Stimulated activated CD4-positive, alpha-beta T cell treated with anti-CD3 and anti-CD28 coated beads, Interleukin-15, amount 100 ng/mL, for 1 hour (primary cell): ENCODE data around the gene VAV1.
"Not testable (repeated sequence)": the region's sequence is repeated elsewhere in the genome, so short reads cannot be mapped to it uniquely, and the experiment has no call there.

Experiments
- DNase-seq, 2 donors: peaks; one replicate each; pipeline ENCODE4 v3.0.0-alpha.2; 2020; ENCODE audit warnings: low read depth in 1 of 2, low spot score in 1 of 2

Gene VAV1

DNA sequence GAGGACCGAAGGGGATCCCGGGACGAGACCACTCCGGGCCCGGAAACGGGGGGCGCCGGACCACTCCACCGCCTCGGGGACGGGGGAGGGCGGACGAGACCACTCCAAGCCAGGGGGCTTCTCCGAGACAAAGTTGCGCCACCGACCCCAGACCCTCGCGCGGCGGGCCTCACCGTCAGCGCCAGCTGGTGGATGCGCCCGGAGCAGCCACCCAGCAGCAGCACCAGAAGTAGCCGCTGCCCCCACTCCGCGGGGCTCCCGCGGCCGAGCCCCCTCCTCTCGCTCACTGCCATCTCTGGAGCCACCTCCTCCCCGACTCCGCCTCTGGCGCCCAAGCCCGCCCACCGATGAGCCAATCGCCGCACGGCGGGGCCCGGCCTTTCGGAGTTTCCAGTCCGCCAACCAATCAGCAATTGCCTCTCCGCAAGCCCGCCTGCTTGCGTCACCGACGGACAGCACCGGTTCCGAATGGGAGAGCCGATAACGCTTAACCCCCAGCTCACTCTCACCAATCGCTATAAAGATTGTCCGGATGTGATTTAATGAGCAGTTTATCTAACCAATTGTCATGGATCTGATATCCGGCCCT, 35.1 kb upstream of the VAV1 start, which contains the start of gene GPR108:
TSS of gene GPR108 (minus strand) at position 297 of the 589 bp plus-strand sequence. CDS start at position 293, 4 bp downstream.
- peak; percentile 97 to 99 for DNase-seq

- DNase-seq = peak; percentile 44 to 63
Observed at GRCh38 chr19:6737873-6738786, 34.4 kb upstream of the VAV1 start.

DNA sequence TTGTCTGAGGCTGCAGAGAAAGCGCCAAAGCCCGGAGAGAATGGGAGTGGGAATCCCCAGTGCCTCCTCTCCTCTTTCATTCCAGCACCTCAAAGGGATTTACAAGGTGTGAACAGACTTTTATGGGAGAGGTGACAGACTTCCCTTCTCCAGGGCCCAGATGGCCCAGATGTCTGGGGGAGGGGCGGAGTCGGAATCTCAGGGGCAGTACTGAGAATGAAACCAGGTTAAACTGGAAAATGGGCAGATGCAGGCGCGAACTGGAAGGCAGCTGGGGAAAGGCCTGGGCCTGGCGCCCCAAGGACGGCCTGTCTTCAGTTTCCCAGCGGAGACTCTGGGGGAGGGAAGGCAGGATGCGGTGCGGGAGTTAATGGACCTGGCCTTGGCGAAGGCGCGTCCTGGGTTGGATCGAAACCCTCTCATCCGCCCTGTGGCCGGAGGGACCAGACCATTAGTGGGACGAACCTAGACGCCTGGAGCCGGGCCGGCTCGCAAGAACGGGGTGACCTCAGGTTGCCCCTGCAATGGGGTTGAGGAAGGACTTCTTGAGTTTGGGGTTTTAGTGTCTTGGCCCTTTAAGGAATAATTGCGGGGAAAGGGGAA, 33.6 kb upstream of the VAV1 start:
- DNase-seq = no peak

GRCh38 chr19:6739390-6739882, 33.1 kb upstream of the VAV1 start, which contains the start of gene TRIP10:
TSS of gene TRIP10 (plus strand) at chr19:6739680. CDS start at chr19:6739762, 82 bp downstream.
- DNase-seq = peak; percentile 73 to 75

DNA sequence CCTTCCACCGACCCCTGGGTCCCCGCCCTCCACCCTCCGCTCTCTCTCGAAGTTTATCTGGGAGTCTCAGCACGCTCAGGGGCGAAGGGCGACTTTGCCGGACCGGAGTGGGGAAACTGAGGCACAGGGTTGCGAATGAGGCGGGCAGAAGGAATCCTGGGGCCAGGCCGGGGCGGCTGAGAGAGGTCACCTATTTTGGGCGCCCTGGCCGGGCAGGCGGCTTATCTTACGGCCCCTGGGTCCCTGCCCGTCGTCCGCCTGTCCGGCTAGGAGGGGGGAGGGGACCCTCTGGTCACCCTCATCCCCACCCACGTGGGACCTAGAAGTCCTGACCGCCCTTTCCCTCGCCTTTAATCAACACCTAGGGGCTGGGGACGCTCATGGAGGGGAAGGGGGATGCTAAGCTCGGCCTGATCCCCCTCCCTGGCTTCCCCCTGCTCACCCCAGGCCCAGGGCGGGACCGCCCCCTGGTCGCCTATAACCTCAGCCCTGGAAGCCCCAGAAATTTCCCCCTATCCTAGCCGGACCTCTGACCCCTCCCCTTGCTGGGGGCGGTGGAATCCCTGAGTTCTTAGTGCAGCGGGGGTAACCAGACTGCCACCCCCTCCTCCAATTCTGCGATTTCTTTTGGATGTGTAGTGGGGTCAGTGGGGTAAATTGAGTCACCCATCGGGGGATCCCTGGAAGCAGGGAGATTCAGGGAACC, 32.5 kb upstream of the VAV1 start:
- DNase-seq = no peak

DNA sequence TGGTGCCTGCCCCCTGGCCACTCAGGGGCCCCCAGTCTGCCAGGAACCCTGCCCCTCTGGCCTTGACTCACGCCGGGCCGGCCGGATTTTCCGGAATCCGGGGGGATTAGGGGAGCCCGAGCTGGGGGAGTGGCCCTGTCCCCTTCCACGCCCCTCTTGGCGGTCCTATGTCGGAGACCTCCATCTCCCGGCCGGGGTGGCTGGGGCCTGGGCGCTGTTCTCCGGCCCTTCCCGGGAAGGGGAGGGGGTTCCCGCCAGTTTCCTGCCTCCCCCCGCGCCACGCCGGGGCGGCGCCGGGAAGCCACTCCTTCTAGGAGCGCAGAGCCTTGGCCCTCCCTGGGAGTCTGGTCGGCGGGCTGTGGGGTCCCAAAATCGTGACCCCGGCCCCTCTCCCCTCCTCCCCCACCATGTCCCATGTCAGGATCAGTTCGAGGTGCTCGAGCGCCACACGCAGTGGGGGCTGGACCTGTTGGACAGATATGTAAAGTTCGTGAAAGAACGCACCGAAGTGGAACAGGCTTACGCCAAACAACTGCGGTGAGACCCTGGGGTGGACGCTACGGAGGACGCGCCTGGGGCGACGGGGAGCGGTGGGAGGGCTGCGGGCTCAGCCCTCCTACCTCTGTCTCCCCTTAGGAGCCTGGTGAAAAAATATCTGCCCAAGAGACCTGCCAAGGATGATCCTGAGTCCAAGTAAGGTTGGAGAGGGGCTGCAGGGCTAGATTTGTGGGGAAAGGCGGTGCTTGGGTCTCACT, 31.7 kb upstream of the VAV1 start:
- DNase-seq = no peak

DNA sequence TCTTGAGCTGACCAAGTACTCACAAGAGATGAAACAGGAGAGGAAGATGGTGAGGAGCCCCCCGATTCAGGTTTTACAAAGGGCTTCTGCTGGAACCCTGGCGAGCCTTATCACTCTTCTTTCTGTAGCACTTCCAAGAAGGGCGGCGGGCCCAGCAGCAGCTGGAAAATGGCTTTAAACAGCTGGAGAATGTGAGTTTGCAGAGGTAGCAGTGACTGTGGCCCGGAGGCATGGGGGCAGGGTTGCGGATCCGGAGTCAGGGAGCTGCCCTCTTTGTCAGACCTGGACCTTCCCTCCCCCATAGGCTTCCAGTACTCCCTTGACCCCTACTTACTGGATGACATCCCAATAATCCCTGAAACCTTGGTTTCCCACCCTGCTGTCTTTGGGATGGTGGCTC, 29.4 kb upstream of the VAV1 start:
- DNase-seq = no peak

GRCh38 chr19:6743714-6744380, 28.7 kb upstream of the VAV1 start:
- no peak for DNase-seq

DNA sequence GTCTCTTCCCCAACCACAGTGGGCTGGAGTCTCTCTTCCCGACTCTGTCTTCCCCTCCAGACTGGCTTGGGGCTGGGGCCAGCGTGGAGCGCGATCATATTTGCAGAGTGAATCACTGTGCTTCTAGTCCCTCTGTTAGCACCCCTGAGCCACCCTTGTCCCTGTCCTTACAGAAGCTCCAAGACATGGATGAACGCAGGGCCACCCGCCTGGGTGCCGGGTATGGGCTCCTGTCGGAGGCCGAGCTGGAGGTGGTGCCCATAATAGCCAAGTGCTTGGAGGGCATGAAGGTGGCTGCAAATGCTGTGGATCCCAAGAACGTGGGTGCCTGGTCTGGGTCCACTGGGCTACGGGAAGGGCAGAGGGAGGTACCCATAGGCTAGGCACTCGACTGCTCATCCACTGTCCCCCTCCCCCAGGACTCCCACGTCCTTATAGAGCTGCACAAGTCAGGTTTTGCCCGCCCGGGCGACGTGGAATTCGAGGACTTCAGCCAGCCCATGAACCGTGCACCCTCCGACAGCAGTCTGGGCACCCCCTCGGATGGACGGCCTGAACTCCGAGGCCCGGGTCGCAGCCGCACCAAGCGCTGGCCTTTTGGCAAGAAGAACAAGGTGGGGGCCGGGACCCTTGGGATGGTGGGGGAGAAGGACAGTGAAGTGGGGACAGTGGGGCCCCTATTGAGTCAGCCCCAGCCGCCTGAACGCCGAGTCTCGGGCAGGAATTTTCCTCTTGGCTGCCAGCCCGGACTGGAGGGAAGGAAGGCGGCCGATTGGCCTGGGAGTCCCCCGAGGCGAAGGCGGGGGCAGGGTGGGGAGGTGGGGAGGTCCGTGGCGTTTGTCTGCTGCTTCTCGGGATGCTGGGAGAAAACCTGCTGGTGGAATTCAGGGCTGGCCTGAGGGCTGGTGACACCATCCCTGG, 27.9 kb upstream of the VAV1 start:
- no peak for DNase-seq

GRCh38 chr19:6745965-6746364, 26.5 kb upstream of the VAV1 start:
- DNase-seq = no peak

DNA sequence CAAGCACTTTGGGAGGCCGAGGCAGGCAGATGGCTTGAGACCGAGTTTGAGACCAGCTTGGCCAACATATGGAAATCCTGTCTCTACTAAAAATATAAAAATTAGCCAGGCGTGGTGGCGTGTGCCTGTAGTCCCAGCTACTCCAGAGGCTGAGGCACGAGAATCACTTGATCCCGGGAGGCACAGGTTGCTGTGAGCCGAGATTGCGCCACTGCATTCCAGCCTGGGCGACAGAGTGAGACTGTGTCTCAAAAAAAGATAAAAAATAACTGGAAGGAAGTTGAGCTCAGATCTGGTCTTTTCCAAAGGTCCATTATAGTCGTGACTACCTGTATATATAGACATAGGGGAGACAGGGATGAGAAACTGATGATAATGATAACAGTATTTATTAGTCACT, 24.0 kb upstream of the VAV1 start:
- not testable (repeated sequence) for DNase-seq

DNA sequence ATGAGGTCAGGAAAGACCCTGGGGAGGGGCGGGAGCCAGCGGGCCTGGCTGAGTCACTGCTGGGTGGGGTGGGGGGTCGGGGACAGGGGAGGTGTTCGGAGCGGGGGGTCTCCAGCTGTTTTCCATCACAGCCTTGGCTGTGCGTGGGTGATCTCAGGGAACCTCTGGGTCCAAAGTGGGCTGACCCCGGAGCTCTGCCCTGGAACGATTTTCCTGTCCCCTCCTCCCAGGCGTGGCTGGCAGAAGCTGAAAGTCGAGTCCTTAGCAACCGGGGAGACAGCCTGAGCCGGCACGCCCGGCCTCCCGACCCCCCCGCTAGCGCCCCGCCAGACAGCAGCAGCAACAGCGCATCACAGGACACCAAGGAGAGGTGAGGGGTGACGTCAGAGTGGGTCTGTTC, 22.4 kb upstream of the VAV1 start:
- DNase-seq = no peak

- DNase-seq = no peak
Observed at GRCh38 chr19:6751189-6751588, 21.3 kb upstream of the VAV1 start.

GRCh38 chr19:6752256-6753177, 20.0 kb upstream of the VAV1 start:
- DNase-seq = no peak

- DNase-seq = peak; percentile 55 to 75
Observed at GRCh38 chr19:6753178-6754031, 19.1 kb upstream of the VAV1 start.

DNA sequence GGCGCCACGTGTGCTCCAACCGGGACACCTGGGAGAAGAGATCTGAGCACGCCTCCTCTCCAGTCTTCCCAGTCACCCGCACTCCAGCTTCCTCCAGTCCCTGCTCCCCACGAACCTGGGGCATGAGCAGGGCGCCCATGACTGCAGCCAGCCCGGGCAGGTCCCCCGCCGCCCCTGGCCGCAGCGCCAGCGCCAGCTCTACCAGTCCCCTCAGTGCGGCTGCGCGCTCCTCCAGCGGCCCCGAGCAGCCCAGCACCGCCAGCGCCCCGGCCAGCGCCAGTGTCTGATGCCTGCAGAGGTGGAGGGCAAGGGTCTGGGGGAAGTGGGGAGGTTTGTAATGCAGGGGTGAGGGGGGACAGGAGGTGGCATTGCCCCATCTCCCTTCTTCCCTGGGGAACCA, 18.4 kb upstream of the VAV1 start:
- DNase-seq = no peak
